ENCODE data around the gene UBE2G2. TPM values are rescaled to one million over a fixed set of nuclear protein-coding genes. Genes with fewer than 3 reads are reported as not detected.
A peak's percentile ranks its signal among the peaks of the same experiment; 100 is the strongest.

Gene UBE2G2
- total RNA-seq, 1 donor from 2014 or later, result 43.4 TPM

DNA sequence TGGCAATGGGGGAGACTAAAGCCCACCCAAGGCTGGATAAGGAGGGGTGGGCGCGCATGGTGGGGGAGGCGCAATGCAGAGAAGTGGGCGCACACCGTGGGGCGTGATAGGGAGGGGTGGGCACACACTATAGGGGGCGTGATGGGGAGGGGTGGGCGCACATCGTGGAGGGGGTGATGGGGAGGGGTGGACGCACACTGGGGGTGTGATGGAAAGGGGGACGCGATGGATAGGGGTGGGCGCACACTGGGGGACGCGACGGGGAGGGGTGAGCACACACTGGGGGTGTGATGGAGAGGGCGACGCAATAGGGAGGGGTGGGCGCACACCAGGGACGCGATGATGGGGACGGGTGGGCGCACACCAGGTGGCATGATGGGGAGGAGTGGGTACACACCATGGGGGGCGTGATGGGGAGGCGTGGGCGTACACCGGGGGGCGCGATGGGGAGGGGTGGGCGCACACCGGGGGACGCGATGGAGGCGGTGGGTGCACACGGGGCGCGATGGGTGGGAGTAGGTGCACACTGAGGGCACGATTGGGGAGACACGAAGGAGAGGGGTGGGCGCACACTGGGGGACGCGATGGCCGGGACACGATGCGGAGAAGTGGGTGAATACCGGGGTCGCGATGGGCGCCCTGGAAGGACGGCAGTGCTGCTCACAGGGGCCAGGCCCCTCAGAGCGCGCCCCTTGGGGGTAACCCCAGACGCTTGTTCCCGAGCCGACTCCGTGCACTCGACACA lies 15.3 kb upstream of the UBE2G2 start:
- ATAC-seq (no peak), DNase-seq (ENCODE audit: low spot score) (no peak)

DNA sequence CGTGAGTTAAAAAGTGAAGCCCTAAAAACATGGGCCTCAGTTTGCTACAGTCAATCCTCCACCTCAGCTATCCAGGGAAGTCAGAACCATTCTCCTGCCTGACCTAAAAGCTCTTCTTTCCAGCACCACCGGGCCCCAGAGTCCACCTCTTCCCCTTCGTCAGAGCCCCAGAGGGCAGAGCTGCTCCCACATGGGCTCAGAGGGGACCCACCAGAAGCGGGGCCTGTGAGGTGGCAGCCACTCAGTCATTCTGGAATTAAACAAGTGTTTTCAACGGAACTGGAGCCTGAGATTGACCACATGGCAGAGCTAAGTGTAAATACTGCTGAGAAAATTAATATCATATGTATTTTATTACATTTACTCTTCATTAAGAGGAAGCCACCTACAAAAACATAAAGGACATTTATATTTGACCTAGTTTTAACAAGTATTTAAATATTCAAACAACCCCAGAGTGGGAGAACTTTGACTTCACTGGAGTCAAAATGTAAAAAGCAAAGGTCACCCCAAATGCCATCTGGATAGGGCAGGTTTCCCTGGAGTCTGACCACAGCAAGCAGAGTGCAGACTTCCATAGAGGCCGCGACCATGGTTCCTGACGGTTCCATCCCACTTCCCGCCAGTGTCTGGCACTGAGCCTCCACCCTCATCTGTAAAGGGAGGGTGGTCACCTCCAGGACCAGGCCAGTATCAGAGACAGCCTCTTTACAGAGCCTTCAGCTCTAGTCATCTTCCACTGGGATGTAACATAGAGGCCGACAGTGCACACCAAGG lies 14.4 kb upstream of the UBE2G2 start:
- no peak for DNase-seq (ENCODE audit: low spot score)
- peak; percentile 31 for ATAC-seq

DNA sequence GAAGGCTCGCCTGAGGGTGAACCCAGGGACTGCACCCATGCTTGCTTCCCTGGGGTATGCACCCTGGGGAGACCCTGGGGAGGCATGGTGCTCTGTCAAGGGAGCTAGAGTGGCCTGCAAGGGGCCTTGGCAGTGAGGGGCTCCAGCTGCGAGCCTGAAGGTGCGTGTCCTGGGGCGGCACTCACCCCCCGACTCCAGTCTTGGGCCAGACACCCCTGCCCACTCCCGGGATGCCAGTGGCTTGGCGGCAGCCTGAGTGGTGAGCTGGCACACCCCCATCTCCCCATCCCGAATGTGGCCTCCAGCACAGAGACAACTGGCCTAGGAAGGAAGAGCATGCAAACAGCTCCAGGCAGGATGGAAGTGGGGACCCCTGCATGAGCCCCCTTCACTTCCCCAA lies 13.6 kb upstream of the UBE2G2 start:
- DNase-seq (ENCODE audit: low spot score) (no peak), ATAC-seq (no peak)

DNA sequence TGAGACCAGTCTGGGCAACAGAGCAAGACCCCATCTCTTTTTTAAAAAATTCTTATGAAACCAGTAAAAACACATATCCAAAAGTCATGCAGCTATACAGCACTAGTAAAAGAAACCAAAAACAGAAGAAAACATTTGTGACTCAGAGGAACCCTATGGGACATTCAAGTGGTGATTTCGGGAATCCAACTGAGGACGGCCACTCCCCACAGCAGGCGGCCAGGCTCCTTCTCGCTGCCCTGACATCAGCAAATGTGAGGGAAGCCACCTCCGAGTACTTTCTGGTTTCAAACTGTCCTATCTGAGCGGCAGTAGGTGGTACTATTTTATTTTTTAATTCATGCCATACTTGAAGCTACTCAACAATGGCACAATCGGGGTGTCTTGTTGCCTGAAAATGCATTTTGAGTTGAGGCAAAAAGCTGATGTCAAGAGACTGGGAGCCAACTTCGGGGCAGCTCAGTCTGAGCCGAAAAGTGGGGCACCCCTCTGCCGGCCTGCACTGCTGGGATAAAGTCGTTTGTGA lies 12.9 kb upstream of the UBE2G2 start:
- no peak for DNase-seq (ENCODE audit: low spot score)
- ATAC-seq, result no peak

DNA sequence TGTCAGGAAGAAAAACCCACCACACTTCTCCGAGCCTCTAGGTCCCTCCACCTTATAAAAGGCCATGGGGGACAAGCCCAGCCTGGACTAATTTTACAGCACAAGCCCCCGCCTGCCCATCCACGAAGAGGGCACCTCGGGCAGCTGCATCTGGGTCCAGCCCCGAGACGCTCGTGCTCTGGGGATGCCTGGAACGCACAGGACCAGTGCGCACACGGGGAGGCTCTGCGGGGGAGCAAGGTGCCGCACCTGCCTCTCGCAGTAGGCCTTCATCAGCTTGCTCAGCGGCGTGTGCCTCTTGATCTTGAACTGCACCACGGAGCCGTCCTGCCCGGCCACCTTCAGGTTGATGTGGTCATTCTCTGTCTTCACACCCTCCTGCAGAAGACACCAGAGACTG lies 12.1 kb upstream of the UBE2G2 start:
- ATAC-seq (no peak), DNase-seq (ENCODE audit: low spot score) (no peak)

GRCh38 chr21:44813149-44813548 lies 11.5 kb upstream of the UBE2G2 start:
- ATAC-seq, result no peak
- no peak for DNase-seq (ENCODE audit: low spot score)

- no peak for DNase-seq (ENCODE audit: low spot score)
- no peak for ATAC-seq
Observed at GRCh38 chr21:44812640-44813039, 11.0 kb upstream of the UBE2G2 start.

GRCh38 chr21:44810779-44811178 lies 9.2 kb upstream of the UBE2G2 start:
- ATAC-seq, result no peak

DNA sequence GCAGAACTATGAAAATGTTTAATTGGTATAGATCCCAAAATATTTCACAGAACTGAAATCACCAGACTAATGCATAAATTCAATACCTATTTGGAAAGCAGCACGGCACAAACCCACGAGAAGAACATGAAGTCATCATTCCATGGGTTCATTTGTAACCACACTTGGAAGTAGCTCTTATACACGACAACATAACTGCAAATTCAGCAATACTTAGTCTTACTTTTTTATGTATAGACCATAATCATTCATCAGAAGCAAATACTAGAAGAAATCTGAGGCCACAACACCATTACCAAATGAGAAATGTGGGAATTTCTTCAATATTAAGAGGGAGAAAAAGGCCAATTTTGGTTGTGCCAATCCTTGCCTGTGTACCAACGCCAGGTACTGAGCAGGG lies 4.2 kb upstream of the UBE2G2 start:
- ATAC-seq (no peak), DNase-seq (ENCODE audit: low spot score) (no peak)

More at GRCh38 chr21:44810779-44811178, 9.2 kb upstream of the UBE2G2 start:
- no peak for DNase-seq (ENCODE audit: low spot score)

DNA sequence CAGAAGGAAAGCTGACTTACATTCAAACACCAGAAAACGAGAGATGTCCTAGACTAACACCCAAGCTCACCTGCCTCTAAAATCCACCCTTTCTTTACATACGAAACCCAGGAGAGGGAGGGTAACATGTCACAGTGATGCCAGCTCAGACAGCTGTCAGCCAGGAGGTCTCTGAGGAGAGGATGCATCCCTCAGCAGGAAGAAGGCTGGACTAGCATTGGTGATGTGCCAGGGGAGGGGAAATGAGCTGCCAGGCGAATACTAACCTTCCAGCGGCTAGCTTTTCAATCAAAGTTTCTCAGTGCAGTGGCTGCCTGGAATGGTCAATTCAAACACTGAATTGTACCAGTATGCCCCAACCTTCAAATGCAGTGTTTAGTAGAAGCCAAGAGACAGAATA lies 3.6 kb upstream of the UBE2G2 start:
- no peak for DNase-seq (ENCODE audit: low spot score)
- ATAC-seq, result no peak

DNA sequence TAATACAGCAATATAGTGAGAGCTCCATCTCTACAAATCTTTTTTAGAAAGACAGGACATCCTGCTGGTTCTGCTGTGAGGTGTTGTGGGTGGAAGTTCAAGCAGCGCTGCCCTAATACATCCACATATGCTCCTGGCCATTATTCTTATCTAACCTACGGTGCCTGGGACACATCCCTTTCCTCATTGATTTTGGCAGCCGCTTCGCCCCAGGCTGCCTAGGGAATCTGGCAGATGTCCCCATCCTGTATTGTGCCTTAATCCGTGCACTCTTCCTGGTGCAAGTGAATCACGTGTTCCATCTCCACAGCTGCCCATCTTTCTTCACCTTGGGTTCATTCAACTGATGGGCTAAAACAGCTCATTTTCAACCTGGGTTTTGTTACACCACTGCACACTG lies 3.1 kb upstream of the UBE2G2 start:
- DNase-seq (ENCODE audit: low spot score) (peak; percentile 77), ATAC-seq (peak; percentile 61)

DNA sequence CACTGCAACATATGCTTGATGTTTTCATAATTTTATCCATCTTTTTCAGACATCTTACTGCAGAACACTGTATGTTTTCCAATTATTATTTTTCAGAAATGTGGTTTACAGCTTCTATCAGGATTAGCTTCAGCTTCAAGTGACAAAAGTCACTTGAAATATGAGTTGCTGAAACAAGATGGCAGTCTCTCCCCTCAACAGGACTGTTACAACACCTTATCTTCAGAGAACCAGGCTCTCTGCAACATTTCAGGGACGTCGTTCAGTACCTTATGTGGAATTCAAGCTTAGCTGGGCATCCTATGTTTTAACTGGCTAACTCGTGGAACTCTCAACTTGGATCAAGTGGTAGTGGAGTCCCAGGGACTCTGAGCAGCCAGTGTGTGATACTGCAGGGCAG lies 2.0 kb upstream of the UBE2G2 start:
- DNase-seq (ENCODE audit: low spot score) (no peak), ATAC-seq (no peak)

DNA sequence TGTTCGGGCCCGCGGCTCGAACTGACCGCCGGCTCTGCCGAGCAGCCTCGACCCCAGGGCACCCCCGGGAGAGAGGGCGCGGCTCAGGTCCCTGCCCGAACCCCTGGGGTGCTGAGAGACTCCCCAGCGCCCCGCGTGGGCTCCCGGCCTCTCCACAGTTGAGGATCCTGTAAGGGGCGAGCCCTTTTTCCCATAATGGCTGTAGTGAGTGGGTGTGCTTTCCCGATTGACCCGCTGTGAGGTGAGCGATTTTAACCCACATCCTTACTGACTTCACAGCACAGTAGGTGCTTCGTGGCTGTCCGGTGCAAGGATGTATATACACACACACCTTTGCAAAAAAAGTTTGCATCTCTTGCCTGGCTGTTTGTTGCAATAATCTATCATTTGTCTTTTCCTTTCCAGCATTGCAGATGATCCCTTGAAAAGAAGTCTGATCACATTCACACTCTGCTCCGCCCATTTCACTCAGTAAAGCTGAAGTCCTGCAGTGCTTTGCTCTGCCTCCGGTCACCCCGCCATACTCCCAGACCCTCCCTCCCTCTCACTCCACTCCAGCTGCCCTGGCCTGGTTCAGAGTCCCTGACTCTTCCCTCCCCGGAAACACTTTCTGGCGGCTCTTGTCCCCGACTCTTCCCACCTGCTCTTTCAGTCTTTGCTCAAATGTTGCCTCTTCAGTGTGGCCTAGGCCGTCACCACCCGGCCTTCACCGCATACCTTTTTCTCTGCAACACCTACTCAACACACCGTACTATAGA lies 955 bp upstream of the UBE2G2 start:
- DNase-seq (ENCODE audit: low spot score) (no peak), ATAC-seq (no peak)

- no peak for DNase-seq (ENCODE audit: low spot score)
- peak; percentile 71 for ATAC-seq
Observed at GRCh38 chr21:44800971-44801467, 601 bp downstream of the UBE2G2 start.

DNA sequence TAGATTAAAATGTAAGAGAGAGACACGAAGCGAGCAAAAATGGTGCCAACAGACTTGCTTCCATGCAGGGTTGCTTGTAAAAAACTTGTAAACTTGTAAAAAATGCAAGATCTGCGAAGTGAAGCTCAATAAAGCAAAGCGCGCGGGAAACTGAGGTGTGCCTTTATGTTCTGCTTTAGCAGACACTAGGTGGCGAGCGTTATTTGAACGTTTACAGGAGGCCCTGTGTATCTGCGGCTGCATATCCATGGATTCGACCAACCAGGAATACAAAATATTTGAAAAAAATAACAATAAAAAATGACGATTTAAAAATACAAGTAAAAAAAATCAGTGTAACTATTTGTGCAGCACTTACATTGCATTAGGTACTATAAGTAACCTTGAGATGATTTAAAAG lies 1.5 kb downstream of the UBE2G2 start:
- DNase-seq (ENCODE audit: low spot score) (no peak), ATAC-seq (no peak)

DNA sequence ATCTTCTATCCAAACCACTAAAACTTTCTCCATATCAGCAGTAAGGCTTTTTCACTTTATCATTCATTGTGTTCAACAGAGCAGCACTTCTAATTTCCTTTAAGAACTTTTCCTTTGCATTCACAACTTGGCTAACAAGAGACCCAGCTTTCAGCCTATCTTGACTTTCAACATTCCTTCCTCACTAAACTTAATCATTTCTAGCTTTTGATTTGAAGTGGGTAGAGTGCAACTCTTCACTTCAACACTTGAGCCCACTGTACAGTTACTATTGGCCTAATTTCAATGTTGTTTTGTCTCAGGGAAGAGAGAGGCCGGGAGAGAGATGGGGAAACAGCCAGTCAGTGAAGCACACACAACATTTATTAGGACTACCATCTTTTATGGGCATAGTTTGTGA lies 2.0 kb downstream of the UBE2G2 start:
- no peak for DNase-seq (ENCODE audit: low spot score)
- ATAC-seq, result no peak

GRCh38 chr21:44797775-44798174 lies 3.8 kb downstream of the UBE2G2 start:
- DNase-seq (ENCODE audit: low spot score), result no peak
- ATAC-seq, result no peak

DNA sequence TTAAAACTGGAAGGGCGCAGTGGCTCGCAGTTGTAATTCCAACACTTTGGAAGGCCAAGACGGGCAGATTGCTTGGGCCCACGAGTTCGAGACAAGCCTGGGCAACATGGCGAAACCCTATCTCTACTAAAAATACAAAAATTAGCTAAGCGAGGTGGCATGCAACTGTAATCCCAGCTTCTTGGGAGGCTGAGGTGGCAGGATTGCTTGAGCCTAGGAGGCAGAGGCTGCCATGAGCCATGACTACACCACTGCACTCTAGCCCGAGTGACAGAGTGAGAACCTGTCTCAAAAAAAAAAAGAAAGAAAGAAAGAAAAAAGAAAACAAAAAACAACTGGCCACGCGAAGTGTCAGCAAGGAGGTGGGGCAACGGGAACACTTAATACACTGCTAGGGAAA lies 6.3 kb downstream of the UBE2G2 start:
- no peak for ATAC-seq
- no peak for DNase-seq (ENCODE audit: low spot score)

DNA sequence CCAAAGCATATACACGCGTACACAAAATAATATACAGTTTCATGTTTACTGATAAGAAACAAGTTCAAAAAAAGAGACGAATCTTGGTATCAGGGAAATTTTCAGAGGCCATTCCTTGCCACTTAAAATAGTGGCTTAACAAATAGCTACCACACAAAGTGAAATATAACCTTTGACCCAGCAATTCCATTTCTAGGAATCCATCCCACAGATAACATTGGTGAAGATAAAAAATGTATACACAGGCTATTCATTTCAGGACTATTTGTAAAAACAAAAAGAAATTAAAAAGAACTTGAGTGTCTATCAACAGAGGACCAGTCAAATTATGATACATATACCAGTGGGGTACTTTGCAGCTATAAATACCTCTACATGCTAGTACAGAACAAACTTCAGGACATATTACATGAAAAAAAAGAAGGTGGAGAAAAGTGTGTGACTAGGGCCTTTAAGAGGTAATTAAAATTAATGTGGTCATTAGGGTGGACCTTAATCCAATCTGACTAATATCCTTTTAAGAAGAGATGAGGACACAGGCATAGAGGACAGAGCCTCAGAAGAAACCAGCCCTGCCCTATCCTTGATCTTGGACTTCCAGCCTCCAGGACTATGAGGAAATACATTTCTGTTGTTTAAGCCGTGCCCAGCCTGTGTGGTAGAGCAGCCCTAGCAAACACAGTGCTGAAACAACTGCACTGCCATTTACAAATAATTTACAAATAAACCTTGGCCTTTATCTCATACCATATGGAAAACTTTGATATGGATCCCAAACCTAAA lies 7.8 kb downstream of the UBE2G2 start:
- peak; percentile 64 for ATAC-seq
- no peak for DNase-seq (ENCODE audit: low spot score)

Data from left lobe of liver (tissue), 2 donors.